C4-2B (cell line): ENCODE measurements around the gene NUB1.

Experiments used
- H3K27ac ChIP-seq: fragments of 450-650 bp; 2 replicates; pipeline ENCODE4 v1.5.1; 2017
- ZFX ChIP-seq: fragments of 450-650 bp; IDR thresholded peaks from 2 replicates; pipeline ENCODE4 v1.6.1; 2017
- TF ChIP-seq, protein P1 (sequence below): fragments of 450-650 bp; conservative IDR thresholded peaks from 2 replicates; pipeline ENCODE4 v1.5.1; 2017; ENCODE audit warnings: mild to moderate bottlenecking

NUB1 gene

DNA sequence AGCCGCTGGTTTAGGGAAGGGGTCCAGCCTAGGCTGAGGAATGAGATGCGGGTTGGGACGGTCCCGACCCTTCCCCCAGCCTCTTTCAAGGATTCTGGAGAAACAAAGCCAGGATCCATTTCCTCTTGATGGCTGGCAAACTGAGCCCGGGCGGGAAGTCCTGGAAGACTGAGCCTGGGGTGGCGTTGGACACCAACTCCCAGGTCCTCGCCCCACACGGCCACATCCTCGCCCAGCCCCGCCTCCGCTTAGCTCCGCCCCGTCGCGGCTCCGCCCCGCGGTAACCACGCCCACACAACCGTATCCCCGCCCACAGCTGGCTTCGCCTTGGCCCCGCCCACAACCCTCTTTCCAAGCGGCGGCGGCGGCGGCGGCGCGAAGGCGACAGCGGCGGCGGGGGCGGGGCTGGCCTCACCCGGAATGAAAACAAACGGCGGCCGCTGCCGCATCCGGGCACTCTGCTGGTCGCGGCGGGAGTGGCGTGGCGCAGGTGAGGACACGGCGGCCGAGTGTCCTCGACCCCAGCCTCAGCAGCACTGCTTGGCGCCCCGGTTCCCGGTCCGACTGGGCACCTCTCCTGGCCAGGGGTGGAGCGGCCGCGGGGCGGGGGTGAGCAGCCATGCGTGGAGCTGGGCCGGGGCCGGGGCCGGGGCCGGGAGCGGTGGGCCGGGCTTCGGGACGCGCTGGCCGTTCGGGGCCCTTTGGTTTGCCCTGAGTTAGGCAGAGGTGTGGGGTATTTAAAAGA lies at the start of gene NUB1:
Gene NUB1 (plus strand): TSS at position 456 of the 745 bp plus-strand sequence. CDS start 3,538 bp downstream, outside the sequence.
- peak within 1 kb of the TSS; percentile 70 for H3K27ac ChIP-seq
- TF ChIP-seq, protein P1, sequence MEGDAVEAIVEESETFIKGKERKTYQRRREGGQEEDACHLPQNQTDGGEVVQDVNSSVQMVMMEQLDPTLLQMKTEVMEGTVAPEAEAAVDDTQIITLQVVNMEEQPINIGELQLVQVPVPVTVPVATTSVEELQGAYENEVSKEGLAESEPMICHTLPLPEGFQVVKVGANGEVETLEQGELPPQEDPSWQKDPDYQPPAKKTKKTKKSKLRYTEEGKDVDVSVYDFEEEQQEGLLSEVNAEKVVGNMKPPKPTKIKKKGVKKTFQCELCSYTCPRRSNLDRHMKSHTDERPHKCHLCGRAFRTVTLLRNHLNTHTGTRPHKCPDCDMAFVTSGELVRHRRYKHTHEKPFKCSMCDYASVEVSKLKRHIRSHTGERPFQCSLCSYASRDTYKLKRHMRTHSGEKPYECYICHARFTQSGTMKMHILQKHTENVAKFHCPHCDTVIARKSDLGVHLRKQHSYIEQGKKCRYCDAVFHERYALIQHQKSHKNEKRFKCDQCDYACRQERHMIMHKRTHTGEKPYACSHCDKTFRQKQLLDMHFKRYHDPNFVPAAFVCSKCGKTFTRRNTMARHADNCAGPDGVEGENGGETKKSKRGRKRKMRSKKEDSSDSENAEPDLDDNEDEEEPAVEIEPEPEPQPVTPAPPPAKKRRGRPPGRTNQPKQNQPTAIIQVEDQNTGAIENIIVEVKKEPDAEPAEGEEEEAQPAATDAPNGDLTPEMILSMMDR: no peak
- TF ChIP-seq ZFX: peak; percentile 86

- TF ChIP-seq, protein P1: no peak
- no peak for TF ChIP-seq ZFX
- no peak overlapping the region for H3K27ac ChIP-seq
These were observed 48.8 kb upstream of the NUB1 start for GRCh38 chr7:151292850-151293249.

DNA sequence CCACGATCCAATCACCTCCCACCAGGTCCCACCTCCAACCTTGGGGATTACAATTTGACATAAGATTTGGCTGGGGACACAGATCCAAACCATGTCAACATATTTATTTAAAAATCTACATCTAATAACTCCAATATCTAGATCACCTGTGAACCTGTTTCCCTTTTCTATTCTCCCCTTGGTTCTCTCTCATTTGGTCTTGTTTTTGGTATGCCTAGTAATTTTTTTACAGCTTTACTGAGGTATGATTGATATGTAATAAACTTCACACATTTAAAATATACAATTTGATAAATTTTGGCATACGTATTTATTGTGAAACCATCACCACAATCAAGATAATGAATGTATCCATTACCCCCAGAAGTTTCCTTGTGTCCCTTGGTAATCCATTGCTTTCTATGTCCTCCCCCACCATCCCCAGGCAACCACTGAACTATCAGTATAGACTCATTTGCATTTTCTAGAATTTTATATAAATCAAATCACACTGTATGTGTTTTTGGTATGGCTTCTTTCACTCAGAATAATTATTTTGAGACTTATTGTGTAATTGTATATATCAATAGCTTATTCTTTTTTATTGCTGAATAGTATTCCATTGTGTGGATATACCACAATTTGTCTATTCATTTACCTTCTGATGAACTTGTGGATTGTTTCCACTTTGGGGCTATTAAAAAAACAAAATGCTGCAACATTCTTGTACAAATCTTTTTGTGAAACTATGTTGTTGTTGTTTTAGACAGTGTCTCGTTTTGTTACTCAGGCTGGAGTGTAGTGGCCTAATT lies 45.2 kb upstream of the NUB1 start:
- no peak for TF ChIP-seq ZFX
- TF ChIP-seq, protein P1: no peak
- H3K27ac ChIP-seq: no peak overlapping the region

DNA sequence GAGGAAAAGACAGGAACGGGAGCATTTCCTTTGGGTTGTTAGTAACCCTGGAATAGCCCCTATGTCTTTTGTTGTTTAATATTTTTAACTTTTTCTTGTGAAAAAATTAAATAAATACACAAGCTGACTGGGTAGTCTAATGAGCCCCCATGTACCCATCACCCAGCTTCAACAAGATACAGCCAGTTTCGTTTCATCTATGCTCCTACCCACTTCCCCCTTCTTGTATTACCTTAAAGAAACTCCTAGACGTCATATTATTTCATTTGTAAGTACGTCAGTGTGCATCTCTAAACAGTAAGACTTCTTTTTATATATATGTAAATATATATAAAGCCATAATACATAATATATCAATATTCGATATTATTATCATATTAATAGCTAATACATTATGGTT lies 42.8 kb upstream of the NUB1 start:
- TF ChIP-seq ZFX: no peak
- TF ChIP-seq, protein P1: no peak

DNA sequence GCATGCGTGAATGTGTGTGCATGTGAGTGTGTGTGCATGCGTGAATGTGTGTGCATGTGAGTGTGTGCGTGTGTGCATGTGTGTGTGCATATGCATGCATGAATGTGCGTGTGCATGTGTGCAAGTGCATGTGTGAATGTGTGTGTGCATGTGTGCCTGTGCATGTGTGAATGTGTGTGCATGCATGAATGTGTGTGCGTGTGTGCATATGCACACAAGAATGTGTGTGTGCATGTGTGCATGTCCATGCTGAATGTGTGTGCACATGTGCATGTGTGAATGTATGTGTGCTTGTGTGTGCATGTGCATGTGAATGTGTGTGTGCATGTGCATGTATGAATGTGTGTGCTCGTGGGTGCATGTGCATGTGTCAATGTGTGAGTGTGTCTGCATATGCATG lies 42.1 kb upstream of the NUB1 start:
- no peak for TF ChIP-seq ZFX
- H3K27ac ChIP-seq: no peak overlapping the region

More for the DNA sequence above, 42.8 kb upstream of the NUB1 start:
- no peak overlapping the region for H3K27ac ChIP-seq

- H3K27ac ChIP-seq: no peak overlapping the region
- no peak for TF ChIP-seq ZFX
- TF ChIP-seq, protein P1: no peak
These were observed 41.5 kb upstream of the NUB1 start for GRCh38 chr7:151299940-151300645.

- TF ChIP-seq ZFX: no peak
- TF ChIP-seq, protein P1: no peak
- H3K27ac ChIP-seq: no peak overlapping the region
These were observed 39.8 kb upstream of the NUB1 start for GRCh38 chr7:151301471-151302462.

DNA sequence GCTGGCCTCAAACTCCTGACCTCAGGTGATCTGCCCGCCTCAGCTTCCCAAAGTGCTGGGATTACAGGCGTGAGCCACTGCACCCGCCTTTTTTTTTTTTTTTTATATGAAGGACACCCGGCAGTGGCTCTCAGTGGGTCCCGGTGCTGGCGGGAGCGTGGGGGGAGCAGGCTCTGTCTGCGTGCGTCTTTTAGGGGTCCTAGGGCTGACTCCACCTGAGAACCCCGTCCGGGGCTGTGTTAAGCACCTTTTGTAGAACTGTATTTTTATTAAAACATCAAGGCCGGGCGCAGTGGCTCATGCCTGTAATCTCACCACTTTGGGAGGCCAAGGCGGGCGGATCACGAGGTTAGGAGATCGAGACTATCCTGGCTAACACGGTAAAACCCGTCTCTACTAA lies 37.4 kb upstream of the NUB1 start:
- H3K27ac ChIP-seq: peak overlapping the region; percentile 20; the same call in 1 of the 2 replicates
